ENCODE data around the gene OR6A2. TPM values are rescaled to one million over a fixed set of nuclear protein-coding genes. Genes with fewer than 3 reads are reported as not detected.
A peak's percentile ranks its signal among the peaks of the same experiment; 100 is the strongest.

The OR6A2 gene
- total and polyA plus RNA-seq, 8 donors: 0.55 TPM; not detected in 7

GRCh38 chr11:6755953-6756347 lies 43.5 kb downstream of the OR6A2 start:
- Histone ChIP-seq H3K27ac (no peak overlapping the region), H3K36me3 (no peaks in the 10 kb centered on the region), H3K4me3 (no peak overlapping the region), H3K4me1 (peaks cover 0 to 14% (median 6%) of the 10 kb centered on the region in 4 donors), H3K27me3 (no peaks in the 10 kb centered on the region), H3K9me3 (no peaks in the 10 kb centered on the region)
- WGBS, 5 donors: 32 to 63% (median 50%) methylated on average over 1 of the region's 1 CpG
- no peak for TF ChIP-seq EP300 (IDR thresholded peaks at IDR 0.05)
- no peak for TF ChIP-seq POLR2AphosphoS5 (IDR thresholded peaks at IDR 0.05)
- no peak for TF ChIP-seq POLR2A (IDR thresholded peaks at IDR 0.05)
- no peak for TF ChIP-seq CTCF (IDR thresholded peaks at IDR 0.05)
- intact Hi-C loops (cut with DNase I; ENCODE audit: low total_unique reads): no loop called here
- no peak for DNase-seq

GRCh38 chr11:6755303-6755952 lies 44.1 kb downstream of the OR6A2 start:
- H3K9me3 ChIP-seq: no peaks in the 10 kb centered on the region
- H3K27me3 ChIP-seq: no peaks in the 10 kb centered on the region
- peaks cover 0 to 14% (median 6%) of the 10 kb centered on the region in 4 donors for H3K4me1 ChIP-seq
- DNase-seq: peak; percentile 27 to 68
- no peak overlapping the region for H3K27ac ChIP-seq
- WGBS, 5 donors: 6 to 14% (median 9%) methylated on average over 5 of the region's 5 CpGs
- intact Hi-C loops (cut with DNase I; ENCODE audit: low total_unique reads): no loop called here
- TF ChIP-seq CTCF (IDR thresholded peaks at IDR 0.05) (peak in 5 of 7 experiments; percentile 30 to 88 (median 64)), EP300 (IDR thresholded peaks at IDR 0.05) (no peak), POLR2A (IDR thresholded peaks at IDR 0.05) (no peak), POLR2AphosphoS5 (IDR thresholded peaks at IDR 0.05) (no peak)
- no peak overlapping the region for H3K4me3 ChIP-seq
- H3K36me3 ChIP-seq: no peaks in the 10 kb centered on the region

GRCh38 chr11:6747097-6747668 lies 52.3 kb downstream of the OR6A2 start:
- Histone ChIP-seq H3K27ac (peak overlapping the region in 4 of 5 donors; percentile 71 to 92 (median 78)), H3K4me3 (no peak overlapping the region), H3K9me3 (no peaks in the 10 kb centered on the region), H3K27me3 (no peaks in the 10 kb centered on the region), H3K4me1 (peaks cover 0 to 3% (median 0%) of the 10 kb centered on the region in 4 donors), H3K36me3 (no peaks in the 10 kb centered on the region)
- 70 to 85% (median 75%) methylated on average over 3 of the region's 3 CpGs for WGBS, 5 donors
- intact Hi-C loops (cut with DNase I; ENCODE audit: low total_unique reads): no loop called here
- DNase-seq: no peak
- TF ChIP-seq POLR2AphosphoS5 (IDR thresholded peaks at IDR 0.05) (no peak), POLR2A (IDR thresholded peaks at IDR 0.05) (no peak), CTCF (IDR thresholded peaks at IDR 0.05) (no peak), EP300 (IDR thresholded peaks at IDR 0.05) (no peak)

GRCh38 chr11:6746626-6747025 lies 52.9 kb downstream of the OR6A2 start:
- Histone ChIP-seq H3K4me1 (peaks cover 0 to 3% (median 0%) of the 10 kb centered on the region in 4 donors), H3K4me3 (peak overlapping the region in 2 of 4 donors; percentile 25 to 41), H3K27me3 (no peaks in the 10 kb centered on the region), H3K27ac (peak overlapping the region; percentile 25 to 92 (median 77)), H3K36me3 (no peaks in the 10 kb centered on the region), H3K9me3 (no peaks in the 10 kb centered on the region)
- no peak for DNase-seq
- TF ChIP-seq EP300 (IDR thresholded peaks at IDR 0.05): no peak
- no peak for TF ChIP-seq CTCF (IDR thresholded peaks at IDR 0.05)
- TF ChIP-seq POLR2A (IDR thresholded peaks at IDR 0.05): no peak
- TF ChIP-seq POLR2AphosphoS5 (IDR thresholded peaks at IDR 0.05): no peak
- 54 to 64% (median 62%) methylated on average over 1 of the region's 1 CpG for WGBS, 5 donors
- intact Hi-C loops (cut with DNase I; ENCODE audit: low total_unique reads): no loop called here

Data from stomach (tissue), 9 donors.